ENCODE results near the gene ARID1B. TPM values are rescaled to one million over a fixed set of nuclear protein-coding genes. Genes with fewer than 3 reads are reported as not detected.

The ARID1B gene
- total and polyA plus RNA-seq, 4 donors, result 7.0 to 49.0 (median 24.2) TPM

GRCh38 chr6:156976216-156977127, 199.3 kb downstream of the ARID1B start:
- DNase-seq (ENCODE audit: low spot score), result no peak
- TF ChIP-seq, protein P1, sequence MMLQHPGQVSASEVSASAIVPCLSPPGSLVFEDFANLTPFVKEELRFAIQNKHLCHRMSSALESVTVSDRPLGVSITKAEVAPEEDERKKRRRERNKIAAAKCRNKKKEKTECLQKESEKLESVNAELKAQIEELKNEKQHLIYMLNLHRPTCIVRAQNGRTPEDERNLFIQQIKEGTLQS (IDR thresholded peaks at IDR 0.05), result no peak
- TF ChIP-seq YY1 (IDR thresholded peaks at IDR 0.05) (no peak), FOXA2 (IDR thresholded peaks at IDR 0.05) (no peak), RXRA (IDR thresholded peaks at IDR 0.05) (no peak), EGR1 (IDR thresholded peaks at IDR 0.05; ENCODE audit: low read depth in 2 of 2) (no peak), RAD21 (IDR thresholded peaks at IDR 0.05) (no peak), REST (IDR thresholded peaks at IDR 0.05) (no peak), FOXA1 (IDR thresholded peaks at IDR 0.05) (no peak), TAF1 (conservative IDR thresholded peaks at IDR 0.05) (no peak), SP1 (IDR thresholded peaks at IDR 0.05) (no peak), GABPA (IDR thresholded peaks at IDR 0.05 in 1 of 2, conservative IDR thresholded peaks at IDR 0.05 in 1 of 2) (no peak), HNF4A (conservative IDR thresholded peaks at IDR 0.05) (no peak), CTCF (IDR thresholded peaks at IDR 0.05; ENCODE audit: low read depth, low read length, missing input control) (no peak), HNF4G (IDR thresholded peaks at IDR 0.05) (no peak)
- Histone ChIP-seq H3K27me3 (ENCODE audit: control insufficient read depth in 4 of 4, insufficient read depth in 4 of 4, low read length in 3 of 4) (no peaks in the 10 kb centered on the region), H3K4me3 (ENCODE audit: low read depth in 1 of 3, low read length in 3 of 3) (peak overlapping the region in 2 of 3 donors; percentile 4 to 8), H3K4me1 (ENCODE audit: control insufficient read depth in 4 of 4, insufficient read depth in 4 of 4, low read length in 3 of 4) (peaks cover 0 to 11% (median 6%) of the 10 kb centered on the region in 4 donors), H3K27ac (ENCODE audit: low read depth in 1 of 2, low read length in 2 of 2) (no peak overlapping the region), H3K9ac (ENCODE audit: low read depth in 1 of 2, low read length in 2 of 2) (no peak overlapping the region), H3K36me3 (ENCODE audit: control insufficient read depth in 4 of 4, insufficient read depth in 3 of 4, low read depth in 1 of 4, low read length in 3 of 4) (no peaks in the 10 kb centered on the region), H3K9me3 (ENCODE audit: control insufficient read depth in 4 of 4, low read length in 3 of 4) (no peaks in the 10 kb centered on the region)
- 69% methylated on average over 21 of the region's 21 CpGs for whole genome bisulfite sequencing

GRCh38 chr6:156977527-156978291, 200.5 kb downstream of the ARID1B start:
- Histone ChIP-seq H3K27me3 (ENCODE audit: control insufficient read depth in 4 of 4, insufficient read depth in 4 of 4, low read length in 3 of 4) (no peaks in the 10 kb centered on the region), H3K4me3 (ENCODE audit: low read depth in 1 of 3, low read length in 3 of 3) (no peak overlapping the region), H3K4me1 (ENCODE audit: control insufficient read depth in 4 of 4, insufficient read depth in 4 of 4, low read length in 3 of 4) (peaks cover 0 to 11% (median 6%) of the 10 kb centered on the region in 4 donors), H3K27ac (ENCODE audit: low read depth in 1 of 2, low read length in 2 of 2) (peak overlapping the region in 1 of 2 donors; percentile 28), H3K9me3 (ENCODE audit: control insufficient read depth in 4 of 4, low read length in 3 of 4) (no peaks in the 10 kb centered on the region), H3K9ac (ENCODE audit: low read depth in 1 of 2, low read length in 2 of 2) (no peak overlapping the region), H3K36me3 (ENCODE audit: control insufficient read depth in 4 of 4, insufficient read depth in 3 of 4, low read depth in 1 of 4, low read length in 3 of 4) (no peaks in the 10 kb centered on the region)
- WGBS, result 44% methylated on average over 8 of the region's 8 CpGs
- no peak for DNase-seq (ENCODE audit: low spot score)
- no peak for TF ChIP-seq REST (IDR thresholded peaks at IDR 0.05)
- no peak for TF ChIP-seq YY1 (IDR thresholded peaks at IDR 0.05)
- TF ChIP-seq RXRA (IDR thresholded peaks at IDR 0.05), result peak in 1 of 2 donors; percentile 16
- no peak for TF ChIP-seq NR2F2 (IDR thresholded peaks at IDR 0.05)
- peak in 1 of 2 donors; percentile 14 for TF ChIP-seq RAD21 (IDR thresholded peaks at IDR 0.05)

All from liver (tissue), 9 donors.